ENCODE measurements around the gene PLCL1.

PLCL1 gene

GRCh38 chr2:197804758-197805714 lies 643 bp downstream of the PLCL1 start:
- no peak for TF ChIP-seq CTCF (IDR thresholded peaks at IDR 0.05; ENCODE audit: low read length)
- no peak for TF ChIP-seq EZH2 (IDR thresholded peaks at IDR 0.05; ENCODE audit: borderline replicate concordance, low read length)
- H2AFZ ChIP-seq (ENCODE audit: low read length), result no peak overlapping the region
- H3K9me2 ChIP-seq (ENCODE audit: low read depth, low read length), result no peaks in the 10 kb centered on the region
- H3K4me1 ChIP-seq (ENCODE audit: insufficient read depth, low read length, severe bottlenecking), result peaks cover 6% of the 10 kb centered on the region
- no peaks in the 10 kb centered on the region for H3F3A ChIP-seq (ENCODE audit: insufficient read depth, low read length)
- no peaks in the 10 kb centered on the region for H3K36me3 ChIP-seq (ENCODE audit: insufficient read depth, low read length)
- H3K27me3 ChIP-seq (ENCODE audit: insufficient read depth, low read length), result no peaks in the 10 kb centered on the region
- no peaks in the 10 kb centered on the region for H3K79me2 ChIP-seq (ENCODE audit: insufficient read depth, low read length)
- H3K4me3 ChIP-seq (ENCODE audit: low read depth, low read length, poor library complexity, severe bottlenecking), result peak overlapping the region; percentile 59
- peak overlapping the region; percentile 64 for H3K4me2 ChIP-seq (ENCODE audit: low read length)
- no peaks in the 10 kb centered on the region for H3K9me3 ChIP-seq (ENCODE audit: low read length)
- H3K9ac ChIP-seq (ENCODE audit: low read length), result no peak overlapping the region; the same call in 1 of the 2 replicates
- no peaks in the 10 kb centered on the region for H4K20me1 ChIP-seq (ENCODE audit: insufficient read depth, low read length)
- H3K27ac ChIP-seq (ENCODE audit: low read depth, low read length, poor library complexity, severe bottlenecking), result no peak overlapping the region

DNA sequence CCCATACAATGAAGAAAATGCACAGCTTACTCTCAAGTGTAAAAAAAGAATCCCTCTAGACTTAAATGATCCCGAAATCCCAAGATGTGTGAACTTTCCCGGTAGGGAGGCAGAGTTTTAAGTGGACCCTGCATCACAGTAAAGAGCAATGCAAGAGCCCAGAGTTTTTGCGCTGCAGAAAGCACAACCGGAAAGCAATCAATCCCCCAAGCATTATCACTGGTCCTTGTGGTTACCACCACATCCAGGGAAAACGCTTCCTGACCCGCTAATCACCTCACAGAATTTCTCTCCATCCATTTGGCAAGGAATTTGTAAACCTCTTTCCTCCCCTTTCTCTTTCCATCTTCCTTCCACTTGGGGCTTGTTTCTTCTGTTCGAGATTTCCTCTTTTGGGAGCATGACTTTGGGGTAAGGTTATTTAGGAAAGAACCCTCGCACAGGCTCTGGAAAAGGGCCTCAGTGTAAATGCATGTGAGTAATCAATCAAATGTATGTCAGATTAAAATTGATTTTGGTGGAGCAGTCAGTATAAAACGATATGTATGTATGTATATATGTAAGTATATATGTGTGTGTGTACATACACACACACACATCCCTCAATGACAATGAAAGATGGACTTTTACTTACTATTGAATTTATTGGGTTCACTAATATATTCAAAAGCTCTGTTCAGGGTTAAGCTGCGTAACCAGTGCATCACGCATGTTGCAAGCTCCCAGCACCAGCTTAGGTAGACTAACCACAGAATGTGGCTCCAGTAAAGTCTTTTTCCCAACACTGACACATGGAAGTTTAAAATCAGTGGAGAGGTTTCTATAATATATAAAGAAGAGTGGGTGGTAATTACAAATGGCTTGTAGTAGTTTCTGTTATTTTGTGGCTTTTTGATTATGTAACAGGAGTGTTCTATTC lies 1.6 kb downstream of the PLCL1 start:
- H3K4me1 ChIP-seq (ENCODE audit: insufficient read depth, low read length, severe bottlenecking), result peaks cover 6% of the 10 kb centered on the region
- H3K79me2 ChIP-seq (ENCODE audit: insufficient read depth, low read length), result no peaks in the 10 kb centered on the region
- no peaks in the 10 kb centered on the region for H4K20me1 ChIP-seq (ENCODE audit: insufficient read depth, low read length)
- no peak for TF ChIP-seq EZH2 (IDR thresholded peaks at IDR 0.05; ENCODE audit: borderline replicate concordance, low read length)
- no peak for TF ChIP-seq CTCF (IDR thresholded peaks at IDR 0.05; ENCODE audit: low read length)
- no peak overlapping the region for H3K27ac ChIP-seq (ENCODE audit: low read depth, low read length, poor library complexity, severe bottlenecking)
- no peaks in the 10 kb centered on the region for H3K9me2 ChIP-seq (ENCODE audit: low read depth, low read length)
- H3K4me3 ChIP-seq (ENCODE audit: low read depth, low read length, poor library complexity, severe bottlenecking), result no peak overlapping the region
- H3K9me3 ChIP-seq (ENCODE audit: low read length), result no peaks in the 10 kb centered on the region
- H3K4me2 ChIP-seq (ENCODE audit: low read length), result no peak overlapping the region
- no peaks in the 10 kb centered on the region for H3F3A ChIP-seq (ENCODE audit: insufficient read depth, low read length)
- H3K36me3 ChIP-seq (ENCODE audit: insufficient read depth, low read length), result no peaks in the 10 kb centered on the region
- H2AFZ ChIP-seq (ENCODE audit: low read length), result no peak overlapping the region
- H3K27me3 ChIP-seq (ENCODE audit: insufficient read depth, low read length), result no peaks in the 10 kb centered on the region
- H3K9ac ChIP-seq (ENCODE audit: low read length), result no peak overlapping the region

DNA sequence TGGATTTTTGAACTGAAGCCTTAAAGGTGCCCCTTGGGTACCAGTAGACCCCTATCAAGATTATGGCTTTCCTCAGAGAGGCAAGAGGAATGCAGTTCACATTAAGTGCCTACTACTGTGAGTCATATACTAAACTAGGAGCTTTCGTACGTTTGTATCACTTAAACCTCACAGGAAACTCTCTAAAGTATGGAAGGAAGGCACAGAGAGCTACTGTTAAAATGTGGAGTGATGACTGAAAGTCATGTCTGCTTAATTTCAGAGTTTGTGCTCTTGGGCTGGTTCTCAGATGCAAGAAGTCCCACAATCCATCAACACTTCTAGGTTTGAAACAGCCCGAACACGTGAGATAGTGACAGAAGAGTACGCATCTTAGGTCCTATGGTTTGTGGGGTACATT lies 4.7 kb downstream of the PLCL1 start:
- Histone ChIP-seq H3K79me2 (ENCODE audit: insufficient read depth, low read length) (no peaks in the 10 kb centered on the region), H4K20me1 (ENCODE audit: insufficient read depth, low read length) (no peaks in the 10 kb centered on the region), H3K9me3 (ENCODE audit: low read length) (no peaks in the 10 kb centered on the region), H3K36me3 (ENCODE audit: insufficient read depth, low read length) (no peaks in the 10 kb centered on the region), H3K4me3 (ENCODE audit: low read depth, low read length, poor library complexity, severe bottlenecking) (no peak overlapping the region), H3K4me1 (ENCODE audit: insufficient read depth, low read length, severe bottlenecking) (peaks cover 2% of the 10 kb centered on the region), H2AFZ (ENCODE audit: low read length) (no peak overlapping the region), H3K4me2 (ENCODE audit: low read length) (no peak overlapping the region), H3K9me2 (ENCODE audit: low read depth, low read length) (no peaks in the 10 kb centered on the region), H3F3A (ENCODE audit: insufficient read depth, low read length) (no peaks in the 10 kb centered on the region), H3K27me3 (ENCODE audit: insufficient read depth, low read length) (no peaks in the 10 kb centered on the region), H3K9ac (ENCODE audit: low read length) (no peak overlapping the region), H3K27ac (ENCODE audit: low read depth, low read length, poor library complexity, severe bottlenecking) (no peak overlapping the region)
- TF ChIP-seq CTCF (IDR thresholded peaks at IDR 0.05; ENCODE audit: low read length), result no peak
- TF ChIP-seq EZH2 (IDR thresholded peaks at IDR 0.05; ENCODE audit: borderline replicate concordance, low read length), result no peak
